ENCODE results near the gene ACTA1. TPM values are rescaled to one million over a fixed set of nuclear protein-coding genes. Genes with fewer than 3 reads are reported as not detected.

ACTA1 gene
- total RNA-seq, 1 donor from 2014 or later, result not detected

Other genes starting within 250 kb of the ACTA1 start
- gene RAB4A, start 163.0 kb downstream of the ACTA1 start, total RNA-seq, result 20.0 and 26.5 TPM in 2 replicates
- 5.9 and 8.5 TPM in 2 replicates for gene CCSAP, start 91.0 kb downstream of the ACTA1 start, total RNA-seq
- gene NUP133, start 74.2 kb upstream of the ACTA1 start, total RNA-seq, result 39.2 and 56.2 TPM in 2 replicates
- 23.6 and 32.0 TPM in 2 replicates for gene ABCB10, start 124.6 kb upstream of the ACTA1 start, total RNA-seq
- gene TAF5L, start 192.0 kb upstream of the ACTA1 start, total RNA-seq, result 26.4 and 26.5 TPM in 2 replicates
- 16.6 and 21.8 TPM in 2 replicates for gene URB2, start 192.2 kb upstream of the ACTA1 start, total RNA-seq

Data from pulmonary artery endothelial cell (primary cell).